Transverse colon (tissue), 4 donors: ENCODE data around the gene AIFM1. TPM values are rescaled to one million over a fixed set of nuclear protein-coding genes. Genes with fewer than 3 reads are reported as not detected.

Experiments
- DNase-seq: peaks from one replicate; pipeline ENCODE4 v3.0.0-alpha.2; 2019
- H3K27ac ChIP-seq, 4 donors: fragments of 200-600 bp; sonication (generic); 2 replicates each; pipeline ENCODE4 v1.5.1; 2016 to 2018; ENCODE audit warnings: inconsistent platforms in 4 of 4
- H3K27me3 ChIP-seq: fragments of 200-600 bp; sonication (generic); 2 replicates; pipeline ENCODE4 v1.5.1; 2017; ENCODE audit warnings: inconsistent platforms
- H3K36me3 ChIP-seq, 4 donors: fragments of 200-600 bp; sonication (generic); 2 replicates each; pipeline ENCODE4 v1.5.1; 2017 to 2019; ENCODE audit warnings: inconsistent platforms in 4 of 4
- H3K4me1 ChIP-seq, 4 donors: fragments of 200-600 bp; sonication (generic); 2 replicates each; pipeline ENCODE4 v1.5.1; 2017 to 2020; ENCODE audit warnings: inconsistent platforms in 4 of 4
- H3K4me3 ChIP-seq, 4 donors: fragments of 200-600 bp; sonication (generic); 1 replicate in 1 of 4; 2 replicates in 3 of 4; pipeline versions ENCODE4 v1.5.1 to v1.6.1; 2017 to 2019; ENCODE audit warnings: inconsistent platforms in 4 of 4
- H3K9me3 ChIP-seq, 2 donors: fragments of 200-600 bp; sonication (generic); 2 replicates each; pipeline ENCODE4 v1.5.1; 2017 to 2019; ENCODE audit warnings: inconsistent platforms in 2 of 2
- CTCF ChIP-seq, 5 experiments: fragments of 200-600 bp in 3 of 5; fragments of 450-650 bp in 2 of 5; sonication (generic) in 3 of 5; IDR thresholded peaks; 1 replicate in 2 of 5; 2 replicates in 3 of 5; pipeline ENCODE4 v1.5.1; 2016 to 2017; ENCODE audit warnings: antibody characterized with exemption in 5 of 5, inconsistent platforms in 3 of 5, mild to moderate bottlenecking in 2 of 5, moderate library complexity in 1 of 5
- EP300 ChIP-seq: sonication (generic); formaldehyde crosslinking; IDR thresholded peaks from one replicate; pipeline ENCODE4 v1.6.1; 2017; ENCODE audit warnings: antibody characterized with exemption, low read depth
- POLR2A ChIP-seq: fragments of 450-650 bp; IDR thresholded peaks from one replicate; pipeline ENCODE4 v1.6.1; 2016; ENCODE audit warnings: antibody characterized with exemption, mild to moderate bottlenecking, moderate library complexity
- POLR2AphosphoS5 ChIP-seq, 3 donors: sonication (generic); formaldehyde crosslinking; IDR thresholded peaks; one replicate each; pipeline ENCODE4 v1.6.1; 2016; ENCODE audit warnings: antibody characterized with exemption in 3 of 3
- WGBS, 2 donors: methylation state at CpG; one replicate each; pipeline ENCODE4 v1.1.5; 2018; ENCODE audit warnings: low coverage in 1 of 2; 5-methylcytosine and 5-hydroxymethylcytosine counted together
- in situ Hi-C, 4 donors: fragments of 200-750 bp; cut with MboI; loops; one replicate each; pipeline versions ENCODE4 v1.15.0 to v1.15.1; 2017; ENCODE audit warnings: low sequenced_read_pairs in 3 of 4, low pct_ligation_motif_present in 1 of 4, low pct_unique_long_range_greater_than_20kb in 1 of 4
- intact Hi-C: fragments of 100-400 bp; cut with DNase I; formaldehyde crosslinking; loops from one replicate; pipeline ENCODE4 v1.15.1; 2023; ENCODE audit warnings: low total_unique reads
- total RNA-seq, 4 donors: library from RNA; depleted of rRNA; stranded (reverse); fragments of >200 nt; gene quantifications; one replicate each; pipeline ENCODE4 v1.1.0, GENCODE V29; 2016

Gene AIFM1
- total RNA-seq, 4 donors from 2014 or later = 5.6 to 39.5 (median 28.1) TPM

GRCh38 chrX:130179170-130179569, 13.5 kb upstream of the AIFM1 start:
- no peak for TF ChIP-seq EP300
- TF ChIP-seq CTCF (IDR thresholded peaks at IDR 0.05) = no peak
- TF ChIP-seq POLR2A = no peak
- no peaks in the 10 kb centered on the region for H3K9me3 ChIP-seq
- in situ Hi-C loops (loop anchor here in 3 of 4 donors (25.0 kb wide), 4 partner anchors 92 to 567 kb away; partner anchors contain the start of gene UTP14A (in 1 of the 3)), intact Hi-C loops (no loop called here)
- WGBS, 2 donors = 80% methylated on average over 5 of the region's 5 CpGs; no CpG with 5 or more reads in 1 of the 2 donors
- peaks cover 0 to 3% (median 0%) of the 10 kb centered on the region in 4 donors for H3K4me1 ChIP-seq
- H3K36me3 ChIP-seq = no peaks in the 10 kb centered on the region
- H3K27me3 ChIP-seq = no peaks in the 10 kb centered on the region
- H3K27ac ChIP-seq = no peak overlapping the region
- no peak for DNase-seq
- no peak overlapping the region for H3K4me3 ChIP-seq

- H3K27me3 ChIP-seq = peaks cover 7% of the 10 kb centered on the region
- intact Hi-C loops = no loop called here
- peaks cover 0 to 3% (median under 1%) of the 10 kb centered on the region in 4 donors for H3K4me1 ChIP-seq
- TF ChIP-seq POLR2A = no peak
- no peak for TF ChIP-seq POLR2AphosphoS5 (IDR thresholded peaks at IDR 0.05)
- TF ChIP-seq EP300 = no peak
- TF ChIP-seq CTCF (IDR thresholded peaks at IDR 0.05) = no peak
- in situ Hi-C loops = loop anchor here in 3 of 4 donors (25.0 kb wide), 4 partner anchors 90 to 565 kb away; partner anchors contain the start of gene UTP14A (in 1 of the 3)
- no peak overlapping the region for H3K4me3 ChIP-seq
- no peak for DNase-seq
- no peaks in the 10 kb centered on the region for H3K36me3 ChIP-seq
- 73% methylated on average over 4 of the region's 4 CpGs; no CpG with 5 or more reads in 1 of the 2 donors for WGBS, 2 donors
- no peak overlapping the region for H3K27ac ChIP-seq
- H3K9me3 ChIP-seq = no peaks in the 10 kb centered on the region
Observed at GRCh38 chrX:130176942-130177341, 11.3 kb upstream of the AIFM1 start.

- Histone ChIP-seq H3K36me3 (no peaks in the 10 kb centered on the region), H3K4me3 (no peak overlapping the region), H3K27me3 (peaks cover 8% of the 10 kb centered on the region), H3K9me3 (no peaks in the 10 kb centered on the region), H3K27ac (no peak overlapping the region), H3K4me1 (peaks cover 0 to 5% (median 2%) of the 10 kb centered on the region in 4 donors)
- peak; percentile 39 for DNase-seq
- TF ChIP-seq CTCF (IDR thresholded peaks at IDR 0.05) (no peak), EP300 (no peak), POLR2A (no peak), POLR2AphosphoS5 (IDR thresholded peaks at IDR 0.05) (no peak)
- intact Hi-C loops (no loop called here), in situ Hi-C loops (loop anchor here in 3 of 4 donors (25.0 kb wide), 4 partner anchors 89 to 564 kb away; partner anchors contain the start of gene UTP14A (in 1 of the 3))
Observed at GRCh38 chrX:130176354-130176776, 10.7 kb upstream of the AIFM1 start.

- Histone ChIP-seq H3K36me3 (no peaks in the 10 kb centered on the region), H3K9me3 (no peaks in the 10 kb centered on the region), H3K27me3 (peaks cover 8% of the 10 kb centered on the region), H3K4me1 (peaks cover 0 to 13% (median 2%) of the 10 kb centered on the region in 4 donors), H3K4me3 (no peak overlapping the region), H3K27ac (no peak overlapping the region)
- no peak for DNase-seq
- WGBS, 2 donors = 91% methylated on average over 2 of the region's 2 CpGs; no CpG with 5 or more reads in 1 of the 2 donors
- intact Hi-C loops = no loop called here
- in situ Hi-C loops = loop anchor here in 3 of 4 donors (25.0 kb wide), 4 partner anchors 88 to 563 kb away; partner anchors contain the start of gene UTP14A (in 1 of the 3)
- TF ChIP-seq CTCF (IDR thresholded peaks at IDR 0.05) (no peak), POLR2A (no peak), EP300 (no peak), POLR2AphosphoS5 (IDR thresholded peaks at IDR 0.05) (no peak)
Observed at GRCh38 chrX:130174937-130175336, 9.3 kb upstream of the AIFM1 start.
